ENCODE measurements around the gene PTPN20. TPM values are rescaled to one million over a fixed set of nuclear protein-coding genes. Genes with fewer than 3 reads are reported as not detected.

The PTPN20 gene
- total and polyA plus RNA-seq, 2 of the 8 experiments (the other 6 are each of a cell fraction or from before 2014, with no cell fraction given) = not detected

DNA sequence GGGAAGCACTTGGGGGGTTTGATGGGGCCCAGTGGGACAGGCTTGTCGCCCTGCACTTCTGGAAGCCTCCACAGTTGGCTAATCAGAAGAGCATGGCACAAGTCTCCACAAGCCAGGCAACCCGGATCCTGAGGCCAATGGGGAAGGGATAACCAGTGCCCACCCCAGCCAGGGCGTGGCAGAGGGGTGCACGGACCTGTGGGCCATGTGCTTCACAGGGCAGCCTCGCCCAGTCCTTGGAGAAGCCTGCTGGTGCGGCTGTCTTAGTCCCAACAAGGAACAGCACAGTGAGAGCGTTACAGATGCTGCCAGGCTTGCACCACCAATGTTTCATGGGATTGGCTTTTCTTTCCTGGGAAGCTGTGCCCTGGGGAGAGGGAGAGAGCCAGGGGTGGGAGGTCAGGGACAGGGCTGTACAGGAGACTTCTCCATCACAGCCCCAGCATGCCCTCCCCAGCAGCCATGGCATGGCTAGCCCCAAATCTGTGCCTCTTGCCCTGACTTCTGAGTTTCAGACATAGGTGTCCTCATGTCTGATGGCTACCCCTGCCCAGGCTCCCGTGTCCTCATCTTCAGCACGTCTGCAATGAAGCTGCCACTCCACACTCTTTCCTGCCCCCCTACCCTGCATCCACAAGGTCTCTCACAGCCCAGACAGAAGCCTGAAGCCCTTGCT lies 116.0 kb downstream of the PTPN20 start:
- Histone ChIP-seq H2BK5ac (ENCODE audit: low read depth, low read length) (no peak overlapping the region), H3K14ac (ENCODE audit: insufficient read length) (no peak overlapping the region), H2BK12ac (ENCODE audit: low read depth, low read length) (no peak overlapping the region), H4K20me1 (replicated peaks in 1 of 2; ENCODE audit: control insufficient read depth in 1 of 2, insufficient read depth in 2 of 2, low read length in 2 of 2) (peaks cover 0 to 5% of the 10 kb centered on the region in 2 experiments), H3K27me3 (replicated peaks in 1 of 4; ENCODE audit: control insufficient read depth in 3 of 4, extremely low read depth in 1 of 4, insufficient read depth in 3 of 4, low read length in 3 of 4) (0 out of 7 replicates have a peak, but pooled peaks cover 0 to 2% (median 0%) of the 10 kb centered on the region in 4 experiments), H3K27ac (ENCODE audit: low read depth, low read length) (no peak overlapping the region), H3K23me2 (ENCODE audit: low read depth, low read length) (peaks cover 6% of the 10 kb centered on the region), H3K4me2 (ENCODE audit: insufficient read depth in 1 of 2, low read depth in 2 of 2, low read length in 2 of 2) (no peak overlapping the region), H4K91ac (replicated peaks; ENCODE audit: insufficient read length, low read length) (no peak overlapping the region), H2BK20ac (ENCODE audit: low read length) (no peak overlapping the region), H3K79me1 (ENCODE audit: low read depth, low read length) (no peaks in the 10 kb centered on the region), H3K4ac (replicated peaks; ENCODE audit: insufficient read length, low read depth, low read length) (no peak overlapping the region), H3K18ac (ENCODE audit: extremely low read depth, low read length) (no peak overlapping the region), H4K8ac (ENCODE audit: extremely low read depth, insufficient read depth, low read length) (no peak overlapping the region; the same call in 1 of the 2 replicates), H2AFZ (ENCODE audit: low read length) (no peak overlapping the region), H3K9ac (replicated peaks in 1 of 4; ENCODE audit: extremely low read depth in 1 of 4, low read depth in 3 of 4, low read length in 3 of 4) (no peak overlapping the region), H2BK120ac (replicated peaks; ENCODE audit: low read depth, low read length) (no peak overlapping the region), H3K4me3 (ENCODE audit: extremely low read depth in 1 of 4, insufficient read depth in 2 of 4, low read depth in 3 of 4, low read length in 4 of 4) (no peak overlapping the region), H3K23ac (ENCODE audit: insufficient read length) (no peak overlapping the region), H3K36me3 (ENCODE audit: control insufficient read depth in 2 of 4, insufficient read depth in 4 of 4, low read length in 3 of 4) (no peaks in the 10 kb centered on the region), H3K56ac (replicated peaks; ENCODE audit: insufficient read length, low read depth, low read length) (no peak overlapping the region), H2AK5ac (ENCODE audit: low read depth, low read length) (no peak overlapping the region), H3K4me1 (replicated peaks in 1 of 4; ENCODE audit: control insufficient read depth in 3 of 4, insufficient read depth in 4 of 4, low read length in 3 of 4) (no peaks in the 10 kb centered on the region), H2BK15ac (ENCODE audit: low read length) (no peak overlapping the region), H4K5ac (ENCODE audit: insufficient read length, low read depth, low read length) (no peak overlapping the region), H3K9me3 (ENCODE audit: insufficient read depth in 2 of 2, low read depth in 1 of 2, low read length in 1 of 2) (no peaks in the 10 kb centered on the region), H3K79me2 (ENCODE audit: control insufficient read depth in 1 of 2, insufficient read depth in 2 of 2, low read length in 2 of 2) (no peaks in the 10 kb centered on the region)
- DNase-seq (ENCODE audit: low read depth in 1 of 2, low spot score in 2 of 2) = peak in 1 of 2 experiments; percentile 33
- TF ChIP-seq SAP30 (IDR thresholded peaks at IDR 0.05; ENCODE audit: insufficient read depth, insufficient replicate concordance, low read length) (no peak), KDM1A (IDR thresholded peaks at IDR 0.05; ENCODE audit: borderline replicate concordance, low read length) (no peak), NRF1 (IDR thresholded peaks at IDR 0.05; ENCODE audit: low read depth, low read length) (no peak), FOSL1 (IDR thresholded peaks at IDR 0.05; ENCODE audit: insufficient read depth, low read depth, low read length) (no peak), ASH2L (IDR thresholded peaks at IDR 0.05; ENCODE audit: low read length) (no peak), HDAC6 (IDR thresholded peaks at IDR 0.05; ENCODE audit: low read depth, low read length) (no peak), JUND (IDR thresholded peaks at IDR 0.05; ENCODE audit: low read length) (no peak), GTF2F1 (IDR thresholded peaks at IDR 0.05; ENCODE audit: borderline replicate concordance, low read depth, low read length) (no peak), EP300 (IDR thresholded peaks at IDR 0.05; ENCODE audit: borderline replicate concordance in 1 of 2, low read depth in 2 of 2, low read length in 2 of 2) (no peak), SIRT6 (IDR thresholded peaks at IDR 0.05; ENCODE audit: low read length) (no peak), TEAD4 (IDR thresholded peaks at IDR 0.05; ENCODE audit: low read depth, low read length) (no peak), CHD2 (IDR thresholded peaks at IDR 0.05; ENCODE audit: low read length) (no peak)
- ChIA-PET CTCF (ENCODE audit: partially characterized antibody) (interaction anchor here (1.3 to 13.8 kb wide), 6 partner anchors 8 to 313 kb away, joined by 3 to 180 read pairs (median 35); no protein-coding TSS in a partner anchor), POLR2A (ENCODE audit: partially characterized antibody) (no interaction called here)
- FAIRE-seq = no peak
- WGBS, 2 experiments (ENCODE audit: extremely low coverage in 1 of 2, insufficient coverage in 1 of 2, insufficient read length in 1 of 2, insufficient replicate concordance in 2 of 2, low coverage in 1 of 2, low lambda C conversion rate in 2 of 2, missing lambda C conversion rate in 1 of 2) = 93% methylated on average over 9 of the region's 9 CpGs; no CpG with 5 or more reads in 1 of the 2 experiments
